HepG2 (cell line): Measurements from ENCODE around the gene TFB1M. TPM values are rescaled to one million over a fixed set of nuclear protein-coding genes. Genes with fewer than 3 reads are reported as not detected.

Source experiments
- E2F1 ChIP-seq: sonication (generic); formaldehyde crosslinking; IDR thresholded peaks from 2 replicates; pipeline ENCODE4 v1.5.0; 2020; ENCODE audit warnings: missing genetic modification reagents
- KLF13 ChIP-seq: sonication (generic); formaldehyde crosslinking; IDR thresholded peaks from 2 replicates; pipeline ENCODE4 v1.4.0; 2020; ENCODE audit warnings: mild to moderate bottlenecking, missing genetic modification reagents
- NFYC ChIP-seq: IDR thresholded peaks from 2 replicates; pipeline ENCODE4 v1.6.1; 2016; ENCODE audit warnings: missing genetic modification reagents, missing compliant biosample characterization
- PAWR ChIP-seq: sonication (generic); formaldehyde crosslinking; IDR thresholded peaks from 2 replicates; pipeline ENCODE4 v1.4.0; 2020; ENCODE audit warnings: missing genetic modification reagents, mild to moderate bottlenecking, borderline replicate concordance
- PPARG ChIP-seq: conservative IDR thresholded peaks from 2 replicates; pipeline ENCODE4 v1.6.1; 2016; ENCODE audit warnings: missing biosample characterization, missing genetic modification reagents
- RBM39 ChIP-seq: fragments of 200-400 bp; formaldehyde crosslinking; IDR thresholded peaks from one replicate; pipeline ENCODE4 v1.6.1; 2018; ENCODE audit warnings: antibody characterized with exemption, mild to moderate bottlenecking, low read depth, low read length; ENCODE audit not compliant: poor library complexity, severe bottlenecking
- RNF2 ChIP-seq: fragments of 450-650 bp; conservative IDR thresholded peaks from 2 replicates; pipeline ENCODE4 v1.6.1; 2016; ENCODE audit warnings: low read depth
- SMAD3 ChIP-seq: sonication (generic); formaldehyde crosslinking; IDR thresholded peaks from 2 replicates; pipeline ENCODE4 v1.4.0; 2020; ENCODE audit warnings: missing genetic modification reagents
- SP5 ChIP-seq: IDR thresholded peaks from 2 replicates; pipeline ENCODE4 v1.6.1; 2016; ENCODE audit warnings: low read depth, borderline replicate concordance
- TBX3 ChIP-seq: fragments of 450-650 bp; IDR thresholded peaks from 2 replicates; pipeline ENCODE4 v1.6.1; 2017; ENCODE audit warnings: antibody characterized with exemption, mild to moderate bottlenecking, inconsistent platforms, borderline replicate concordance
- ZBTB37 ChIP-seq: sonication (generic); formaldehyde crosslinking; IDR thresholded peaks from 2 replicates; pipeline ENCODE4 v1.4.0; 2020; ENCODE audit warnings: mild to moderate bottlenecking, missing genetic modification reagents
- ZNF383 ChIP-seq: sonication (generic); formaldehyde crosslinking; IDR thresholded peaks from 2 replicates; pipeline ENCODE4 v1.4.0; 2020; ENCODE audit warnings: missing genetic modification reagents, mild to moderate bottlenecking, borderline replicate concordance
- ZNF704 ChIP-seq: sonication (generic); formaldehyde crosslinking; IDR thresholded peaks from 2 replicates; pipeline ENCODE4 v1.8.1; 2023; ENCODE audit warnings: mild to moderate bottlenecking, inconsistent platforms, moderate library complexity, missing genetic modification reagents, borderline replicate concordance
- ZNF816 ChIP-seq: sonication (generic); formaldehyde crosslinking; IDR thresholded peaks from 2 replicates; pipeline ENCODE4 v1.8.0; 2022; ENCODE audit warnings: missing genetic modification reagents, mild to moderate bottlenecking, borderline replicate concordance
- ZSCAN22 ChIP-seq: sonication (generic); formaldehyde crosslinking; IDR thresholded peaks from 2 replicates; pipeline ENCODE4 v1.4.0; 2020; ENCODE audit warnings: mild to moderate bottlenecking, missing genetic modification reagents
- ZSCAN25 ChIP-seq: sonication (generic); formaldehyde crosslinking; IDR thresholded peaks from 2 replicates; pipeline ENCODE4 v1.8.0; 2022; ENCODE audit warnings: mild to moderate bottlenecking, missing genetic modification reagents
- polyA plus RNA-seq, 8 experiments: library from polyadenylated mRNA; depleted of rRNA in 3 of 8; stranded (reverse) in 7 of 8; unstranded in 1 of 8; fragments of >200 nt; fragmentation: Illumina TruSeq in 4 of 8; extraction: Trizol in 4 of 8; gene quantifications; 2 replicates each; pipeline versions ENCODE4 v1.2.1 to v1.2.3, GENCODE V29; 2011 to 2016; ENCODE audit warnings: low read depth in 4 of 8, missing spikeins in 1 of 8, mixed read lengths in 1 of 8; ENCODE audit not compliant: insufficient read depth in 1 of 8
- total RNA-seq, 5 experiments: library from RNA; depleted of rRNA; stranded (reverse); fragments of >200 nt; fragmentation: Illumina TruSeq; extraction: Trizol; gene quantifications; 2 replicates each; pipeline ENCODE4 v1.2.3, GENCODE V29; 2016; ENCODE audit warnings: low read depth in 1 of 5
- TF ChIP-seq, protein P1 (sequence below): sonication (generic); formaldehyde crosslinking; IDR thresholded peaks from 2 replicates; pipeline ENCODE4 v1.5.1; 2020; ENCODE audit warnings: mild to moderate bottlenecking, missing genetic modification reagents, moderate library complexity
- TF ChIP-seq, protein P2 (sequence below): sonication (generic); formaldehyde crosslinking; conservative IDR thresholded peaks from 2 replicates; pipeline ENCODE4 v1.4.0; 2020; ENCODE audit warnings: missing genetic modification reagents
- TF ChIP-seq, protein P3 (sequence below): sonication (generic); formaldehyde crosslinking; IDR thresholded peaks from 2 replicates; pipeline ENCODE4 v1.4.0; 2020; ENCODE audit warnings: mild to moderate bottlenecking, missing genetic modification reagents

TFB1M gene
- total and polyA plus RNA-seq, 2 of the 13 experiments (the other 11 are each of a cell fraction or from before 2014, with no cell fraction given): 91.4 to 122 TPM

GRCh38 chr6:155314773-155315515 lies 660 bp upstream of the TFB1M start (continued):
- TF ChIP-seq, protein P1, sequence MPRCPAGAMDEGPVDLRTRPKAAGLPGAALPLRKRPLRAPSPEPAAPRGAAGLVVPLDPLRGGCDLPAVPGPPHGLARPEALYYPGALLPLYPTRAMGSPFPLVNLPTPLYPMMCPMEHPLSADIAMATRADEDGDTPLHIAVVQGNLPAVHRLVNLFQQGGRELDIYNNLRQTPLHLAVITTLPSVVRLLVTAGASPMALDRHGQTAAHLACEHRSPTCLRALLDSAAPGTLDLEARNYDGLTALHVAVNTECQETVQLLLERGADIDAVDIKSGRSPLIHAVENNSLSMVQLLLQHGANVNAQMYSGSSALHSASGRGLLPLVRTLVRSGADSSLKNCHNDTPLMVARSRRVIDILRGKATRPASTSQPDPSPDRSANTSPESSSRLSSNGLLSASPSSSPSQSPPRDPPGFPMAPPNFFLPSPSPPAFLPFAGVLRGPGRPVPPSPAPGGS (CRISPR knock-in tag): peak; percentile 17; the same call in 1 of the 2 replicates
- TF ChIP-seq, protein P2, sequence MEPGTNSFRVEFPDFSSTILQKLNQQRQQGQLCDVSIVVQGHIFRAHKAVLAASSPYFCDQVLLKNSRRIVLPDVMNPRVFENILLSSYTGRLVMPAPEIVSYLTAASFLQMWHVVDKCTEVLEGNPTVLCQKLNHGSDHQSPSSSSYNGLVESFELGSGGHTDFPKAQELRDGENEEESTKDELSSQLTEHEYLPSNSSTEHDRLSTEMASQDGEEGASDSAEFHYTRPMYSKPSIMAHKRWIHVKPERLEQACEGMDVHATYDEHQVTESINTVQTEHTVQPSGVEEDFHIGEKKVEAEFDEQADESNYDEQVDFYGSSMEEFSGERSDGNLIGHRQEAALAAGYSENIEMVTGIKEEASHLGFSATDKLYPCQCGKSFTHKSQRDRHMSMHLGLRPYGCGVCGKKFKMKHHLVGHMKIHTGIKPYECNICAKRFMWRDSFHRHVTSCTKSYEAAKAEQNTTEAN (CRISPR knock-in tag): peak; percentile 88; the same call in 1 of the 2 replicates
- TF ChIP-seq NFYC (no peak), ZSCAN25 (no peak), E2F1 (CRISPR knock-in tag) (no peak), SMAD3 (peak; percentile 48; the same call in 1 of the 2 replicates), ZSCAN22 (CRISPR knock-in tag) (0 out of 2 replicates have a peak, but pooled peaks have one; percentile 27), ZNF704 (no peak; the same call in 1 of the 2 replicates), PAWR (CRISPR knock-in tag) (no peak), ZNF383 (CRISPR knock-in tag) (no peak), ZNF816 (CRISPR knock-in tag) (0 out of 2 replicates have a peak, but pooled peaks have one; percentile 10), RNF2 (no peak; the same call in 1 of the 2 replicates), ZBTB37 (CRISPR knock-in tag) (peak; percentile 49; the same call in 1 of the 2 replicates), RBM39 (no peak), PPARG (CRISPR knock-in tag) (peak; percentile 35; the same call in 1 of the 2 replicates), SP5 (no peak), TBX3 (0 out of 2 replicates have a peak, but pooled peaks have one; percentile 14), KLF13 (CRISPR knock-in tag) (no peak)
- TF ChIP-seq, protein P3, sequence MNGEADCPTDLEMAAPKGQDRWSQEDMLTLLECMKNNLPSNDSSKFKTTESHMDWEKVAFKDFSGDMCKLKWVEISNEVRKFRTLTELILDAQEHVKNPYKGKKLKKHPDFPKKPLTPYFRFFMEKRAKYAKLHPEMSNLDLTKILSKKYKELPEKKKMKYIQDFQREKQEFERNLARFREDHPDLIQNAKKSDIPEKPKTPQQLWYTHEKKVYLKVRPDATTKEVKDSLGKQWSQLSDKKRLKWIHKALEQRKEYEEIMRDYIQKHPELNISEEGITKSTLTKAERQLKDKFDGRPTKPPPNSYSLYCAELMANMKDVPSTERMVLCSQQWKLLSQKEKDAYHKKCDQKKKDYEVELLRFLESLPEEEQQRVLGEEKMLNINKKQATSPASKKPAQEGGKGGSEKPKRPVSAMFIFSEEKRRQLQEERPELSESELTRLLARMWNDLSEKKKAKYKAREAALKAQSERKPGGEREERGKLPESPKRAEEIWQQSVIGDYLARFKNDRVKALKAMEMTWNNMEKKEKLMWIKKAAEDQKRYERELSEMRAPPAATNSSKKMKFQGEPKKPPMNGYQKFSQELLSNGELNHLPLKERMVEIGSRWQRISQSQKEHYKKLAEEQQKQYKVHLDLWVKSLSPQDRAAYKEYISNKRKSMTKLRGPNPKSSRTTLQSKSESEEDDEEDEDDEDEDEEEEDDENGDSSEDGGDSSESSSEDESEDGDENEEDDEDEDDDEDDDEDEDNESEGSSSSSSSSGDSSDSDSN: no peak
